PFSK-1 (cell line): Measurements from ENCODE around the gene UBE2I.

Experiments used
- FOXP2 ChIP-seq: optimal IDR thresholded peaks from 2 replicates; pipeline ENCODE3; 2011; ENCODE audit warnings: borderline replicate concordance, control low read depth, inconsistent platforms; ENCODE audit not compliant: insufficient read depth; ENCODE audit errors: extremely low read length, extremely low read depth
- POLR2AphosphoS5 ChIP-seq: IDR thresholded peaks from 2 replicates; pipeline ENCODE4 v1.6.1; 2012; ENCODE audit warnings: low read depth, mild to moderate bottlenecking, control low read depth, low read length, moderate library complexity
- SIN3A ChIP-seq: IDR thresholded peaks from 2 replicates; pipeline ENCODE4 v1.6.1; 2012; ENCODE audit warnings: mild to moderate bottlenecking, low read length, moderate library complexity, borderline replicate concordance; ENCODE audit not compliant: insufficient read depth
- TAF1 ChIP-seq: IDR thresholded peaks from 2 replicates; pipeline ENCODE4 v1.6.1; 2012; ENCODE audit warnings: low read length, control low read depth, borderline replicate concordance; ENCODE audit not compliant: insufficient read depth
- TF ChIP-seq, protein P1 (sequence below), 2 experiments: IDR thresholded peaks; 2 replicates each; pipeline versions ENCODE4 v1.6.1 to v1.8.0; 2011 to 2012; ENCODE audit warnings: low read depth in 2 of 2, low read length in 2 of 2, control low read depth in 1 of 2, inconsistent platforms in 1 of 2, mild to moderate bottlenecking in 1 of 2, moderate library complexity in 1 of 2; ENCODE audit not compliant: insufficient read depth in 1 of 2

The UBE2I gene

DNA sequence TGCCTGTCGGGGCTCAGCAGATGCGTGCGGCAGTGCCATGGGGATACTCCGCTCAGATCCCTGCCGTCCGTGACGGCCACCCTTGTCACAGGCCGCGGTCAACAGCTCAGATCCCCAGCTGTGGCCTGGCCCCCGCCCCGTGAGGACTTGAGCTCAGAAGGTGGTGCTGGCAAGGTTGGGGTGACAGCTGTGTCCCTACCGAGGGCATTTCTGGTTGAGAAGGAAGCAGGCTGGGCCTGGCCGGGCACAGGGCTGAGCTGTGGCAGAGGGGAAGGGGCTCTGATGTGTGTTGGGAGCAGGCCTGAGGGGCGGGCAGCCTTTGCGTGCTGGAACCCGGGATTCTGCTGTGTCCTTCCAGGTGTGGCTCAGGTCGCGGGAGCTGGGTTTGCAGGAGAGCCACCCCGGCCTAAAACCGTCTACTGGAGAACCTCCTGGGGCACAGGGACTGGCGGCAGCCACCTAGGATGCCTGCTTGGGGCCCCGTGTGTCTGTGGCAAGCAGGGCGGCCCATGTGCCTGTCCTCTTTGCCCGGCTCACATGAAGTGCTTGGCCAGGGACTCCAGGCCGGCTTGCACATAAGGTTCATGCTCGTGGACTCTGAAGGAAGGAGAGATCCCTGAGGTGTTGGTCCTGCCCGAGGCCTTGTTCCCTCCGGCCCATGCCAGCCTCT lies 5.1 kb downstream of the UBE2I start:
- no peak for TF ChIP-seq POLR2AphosphoS5
- no peak for TF ChIP-seq FOXP2
- no peak for TF ChIP-seq SIN3A
- TF ChIP-seq, protein P1, sequence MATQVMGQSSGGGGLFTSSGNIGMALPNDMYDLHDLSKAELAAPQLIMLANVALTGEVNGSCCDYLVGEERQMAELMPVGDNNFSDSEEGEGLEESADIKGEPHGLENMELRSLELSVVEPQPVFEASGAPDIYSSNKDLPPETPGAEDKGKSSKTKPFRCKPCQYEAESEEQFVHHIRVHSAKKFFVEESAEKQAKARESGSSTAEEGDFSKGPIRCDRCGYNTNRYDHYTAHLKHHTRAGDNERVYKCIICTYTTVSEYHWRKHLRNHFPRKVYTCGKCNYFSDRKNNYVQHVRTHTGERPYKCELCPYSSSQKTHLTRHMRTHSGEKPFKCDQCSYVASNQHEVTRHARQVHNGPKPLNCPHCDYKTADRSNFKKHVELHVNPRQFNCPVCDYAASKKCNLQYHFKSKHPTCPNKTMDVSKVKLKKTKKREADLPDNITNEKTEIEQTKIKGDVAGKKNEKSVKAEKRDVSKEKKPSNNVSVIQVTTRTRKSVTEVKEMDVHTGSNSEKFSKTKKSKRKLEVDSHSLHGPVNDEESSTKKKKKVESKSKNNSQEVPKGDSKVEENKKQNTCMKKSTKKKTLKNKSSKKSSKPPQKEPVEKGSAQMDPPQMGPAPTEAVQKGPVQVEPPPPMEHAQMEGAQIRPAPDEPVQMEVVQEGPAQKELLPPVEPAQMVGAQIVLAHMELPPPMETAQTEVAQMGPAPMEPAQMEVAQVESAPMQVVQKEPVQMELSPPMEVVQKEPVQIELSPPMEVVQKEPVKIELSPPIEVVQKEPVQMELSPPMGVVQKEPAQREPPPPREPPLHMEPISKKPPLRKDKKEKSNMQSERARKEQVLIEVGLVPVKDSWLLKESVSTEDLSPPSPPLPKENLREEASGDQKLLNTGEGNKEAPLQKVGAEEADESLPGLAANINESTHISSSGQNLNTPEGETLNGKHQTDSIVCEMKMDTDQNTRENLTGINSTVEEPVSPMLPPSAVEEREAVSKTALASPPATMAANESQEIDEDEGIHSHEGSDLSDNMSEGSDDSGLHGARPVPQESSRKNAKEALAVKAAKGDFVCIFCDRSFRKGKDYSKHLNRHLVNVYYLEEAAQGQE (IDR thresholded peaks at IDR 0.05; ENCODE audit: insufficient read depth in 1 of 2, low read depth in 2 of 2, low read length in 2 of 2) = no peak
- no peak for TF ChIP-seq TAF1

DNA sequence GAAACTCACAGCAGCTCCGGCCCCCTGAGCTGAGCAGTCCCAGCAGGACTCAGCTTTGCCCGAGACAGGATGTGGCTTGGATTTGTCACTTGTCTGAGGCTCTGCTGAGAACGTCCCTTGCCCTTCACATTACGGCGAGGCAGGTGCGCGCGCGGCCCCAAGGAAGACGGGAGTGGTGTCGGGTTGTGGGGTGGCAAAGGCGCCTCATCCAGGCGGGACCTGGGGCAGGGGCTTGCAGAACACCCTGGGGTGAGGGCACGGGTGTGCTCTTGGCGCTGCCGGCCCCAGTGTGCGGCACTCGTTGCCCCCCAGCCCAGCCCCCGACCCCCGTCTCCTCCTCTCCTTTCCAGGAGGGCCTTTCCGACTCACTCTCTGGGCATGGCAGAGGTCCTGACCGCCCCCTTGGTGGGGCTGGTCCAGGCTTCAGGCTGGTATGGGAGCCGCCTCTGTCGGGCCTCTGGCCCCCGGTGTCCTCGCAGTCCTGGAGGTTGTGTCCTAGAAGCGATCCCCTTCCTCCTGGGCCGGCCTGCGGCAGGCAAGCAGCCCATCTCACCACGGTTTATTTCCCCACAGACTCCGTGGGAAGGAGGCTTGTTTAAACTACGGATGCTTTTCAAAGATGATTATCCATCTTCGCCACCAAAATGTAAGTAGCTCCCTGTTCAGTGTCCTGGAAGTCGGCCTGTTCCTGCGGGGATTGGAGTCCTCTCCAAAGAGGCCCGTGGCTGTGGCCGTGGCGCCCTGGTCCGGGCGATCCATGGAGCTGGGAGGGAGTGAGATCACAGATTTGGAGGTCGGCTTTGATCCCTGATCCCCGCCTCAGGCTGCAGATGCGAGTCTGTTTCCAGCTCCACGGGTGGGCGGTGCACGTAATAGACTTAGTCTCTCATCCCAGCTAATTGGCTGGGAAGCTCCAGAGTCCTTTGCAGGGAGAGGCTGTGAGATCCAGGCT lies 5.9 kb downstream of the UBE2I start:
- TF ChIP-seq POLR2AphosphoS5 = no peak

DNA sequence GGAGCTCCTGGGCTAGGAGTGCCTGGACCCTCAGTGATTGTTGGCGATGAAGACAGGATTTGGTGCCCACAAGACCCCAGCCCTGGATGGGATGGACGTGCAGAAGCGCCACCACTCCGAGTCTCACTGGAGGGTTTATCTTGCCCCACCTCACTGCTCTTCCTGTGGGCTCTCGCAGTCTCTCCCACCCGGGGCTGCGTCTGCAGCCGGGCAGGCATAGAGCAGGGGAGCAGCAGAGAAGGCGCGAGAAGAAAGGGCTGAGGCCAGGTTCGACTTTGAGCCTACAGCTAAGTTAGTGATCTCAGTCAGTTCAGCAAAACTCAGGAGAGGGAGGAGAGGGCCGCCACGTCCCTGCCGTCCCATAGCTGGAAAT lies 6.6 kb downstream of the UBE2I start:
- no peak for TF ChIP-seq POLR2AphosphoS5
- TF ChIP-seq TAF1 = no peak
- TF ChIP-seq FOXP2 = no peak
- TF ChIP-seq SIN3A = no peak
- TF ChIP-seq, protein P1 (IDR thresholded peaks at IDR 0.05; ENCODE audit: insufficient read depth in 1 of 2, low read depth in 2 of 2, low read length in 2 of 2) = no peak

DNA sequence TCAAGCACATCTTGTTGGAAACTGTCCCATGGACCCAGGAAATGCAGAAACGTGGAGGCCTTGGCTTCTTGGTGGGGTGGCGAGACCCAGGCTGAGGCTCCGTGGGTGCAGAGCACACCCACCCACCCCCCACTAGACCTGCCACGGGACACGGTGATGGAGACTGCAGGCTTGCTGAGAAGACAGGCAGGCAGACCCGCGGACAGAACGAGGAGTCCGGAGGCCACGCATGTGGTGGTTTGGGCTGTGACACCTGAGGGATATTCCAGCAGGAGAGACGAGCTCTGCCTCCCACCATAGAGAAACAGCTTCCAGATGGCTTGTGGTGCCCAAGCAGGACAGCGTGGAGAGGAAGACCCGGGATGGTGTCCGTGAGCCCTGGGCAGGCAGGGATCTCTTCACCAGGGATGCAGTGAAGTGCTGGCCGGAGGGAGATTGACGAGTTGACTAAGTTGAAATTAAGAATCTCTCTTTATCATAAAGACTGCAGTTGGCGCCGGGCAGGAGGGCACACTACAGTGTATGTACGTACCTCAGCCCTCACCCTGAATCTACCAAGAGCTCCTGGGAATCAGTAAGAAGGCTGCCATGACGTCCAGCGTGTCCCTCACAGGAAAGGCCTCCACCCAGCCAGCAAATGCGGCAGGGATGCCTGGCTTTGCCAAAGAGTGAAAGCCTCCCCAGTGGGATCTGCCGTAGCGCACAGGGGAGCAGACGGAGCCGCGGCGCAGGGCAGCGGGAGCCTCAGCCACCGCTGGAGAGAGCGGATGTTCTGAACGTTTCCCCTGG lies 8.2 kb downstream of the UBE2I start:
- TF ChIP-seq SIN3A = no peak
- TF ChIP-seq, protein P1 (IDR thresholded peaks at IDR 0.05; ENCODE audit: insufficient read depth in 1 of 2, low read depth in 2 of 2, low read length in 2 of 2) = no peak
- TF ChIP-seq POLR2AphosphoS5 = no peak; the same call in 1 of the 2 replicates
- TF ChIP-seq FOXP2 = no peak
- no peak for TF ChIP-seq TAF1

DNA sequence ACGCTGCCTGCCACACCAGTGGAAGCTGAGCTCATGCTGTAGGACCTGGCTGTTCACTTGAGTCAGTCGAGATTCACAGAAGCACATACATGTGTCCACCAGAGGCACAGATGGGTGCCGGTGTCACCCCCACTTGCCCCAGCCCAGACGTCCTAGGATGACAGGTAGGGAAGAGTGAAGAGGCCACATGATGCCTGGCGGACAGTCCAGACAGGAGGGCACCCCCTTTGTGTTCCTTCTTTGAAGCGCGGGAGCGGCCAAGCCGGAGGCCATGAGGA lies 8.8 kb downstream of the UBE2I start:
- no peak for TF ChIP-seq TAF1

DNA sequence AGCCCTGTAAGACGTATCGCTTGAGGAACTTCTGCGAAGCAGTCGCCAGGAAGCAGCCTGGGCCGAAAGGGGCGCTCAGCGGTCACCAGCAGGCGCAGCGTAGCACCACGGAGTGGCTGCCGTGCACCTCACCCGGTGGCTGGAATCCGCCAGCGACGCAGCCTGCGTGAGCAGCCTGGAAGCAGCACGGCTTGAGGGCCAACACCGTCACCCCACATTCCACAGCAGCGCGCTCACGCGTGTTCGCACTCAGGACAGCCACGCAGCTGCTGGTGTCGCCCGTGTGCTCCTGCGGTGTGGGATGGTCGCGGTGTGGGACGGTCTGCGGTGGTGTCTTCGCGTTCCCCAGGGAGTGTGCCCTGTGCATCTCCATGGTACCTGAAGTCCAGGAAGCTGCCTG lies 9.6 kb downstream of the UBE2I start:
- TF ChIP-seq FOXP2 = no peak
- TF ChIP-seq POLR2AphosphoS5 = no peak
- TF ChIP-seq, protein P1 (IDR thresholded peaks at IDR 0.05; ENCODE audit: insufficient read depth in 1 of 2, low read depth in 2 of 2, low read length in 2 of 2) = no peak
- TF ChIP-seq SIN3A = no peak
- TF ChIP-seq TAF1 = no peak
